ENCODE data around the gene LHFPL5.

LHFPL5 gene

DNA sequence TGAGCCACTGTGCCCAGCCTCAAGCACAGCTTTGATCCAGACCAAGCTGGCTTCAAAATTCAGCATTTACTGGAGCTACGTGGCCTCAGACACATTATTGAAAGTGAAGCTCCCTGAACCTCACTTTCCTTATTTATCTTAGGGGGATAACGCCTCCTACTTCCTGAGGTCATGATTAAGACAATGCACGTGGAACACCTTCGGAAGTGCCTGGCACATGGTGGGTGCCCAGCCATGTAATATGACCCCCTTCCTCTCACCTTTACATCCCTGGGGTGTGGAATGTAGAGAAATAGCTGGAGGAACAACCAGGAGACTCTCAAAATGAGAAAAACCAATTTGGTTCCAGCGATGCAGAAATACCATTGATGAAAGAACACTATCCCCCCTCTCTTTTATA, 6.4 kb upstream of the LHFPL5 start:
- TF ChIP-seq YY1 (IDR thresholded peaks at IDR 0.05; ENCODE audit: low read depth), result no peak
- no peak for TF ChIP-seq NFIC (IDR thresholded peaks at IDR 0.05)
- TF ChIP-seq CEBPB (IDR thresholded peaks at IDR 0.05), result no peak
- TF ChIP-seq, protein P1, sequence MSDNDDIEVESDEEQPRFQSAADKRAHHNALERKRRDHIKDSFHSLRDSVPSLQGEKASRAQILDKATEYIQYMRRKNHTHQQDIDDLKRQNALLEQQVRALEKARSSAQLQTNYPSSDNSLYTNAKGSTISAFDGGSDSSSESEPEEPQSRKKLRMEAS (IDR thresholded peaks at IDR 0.05), result peak; percentile 72
- TF ChIP-seq TCF12 (IDR thresholded peaks at IDR 0.05; ENCODE audit: low read depth), result no peak

DNA sequence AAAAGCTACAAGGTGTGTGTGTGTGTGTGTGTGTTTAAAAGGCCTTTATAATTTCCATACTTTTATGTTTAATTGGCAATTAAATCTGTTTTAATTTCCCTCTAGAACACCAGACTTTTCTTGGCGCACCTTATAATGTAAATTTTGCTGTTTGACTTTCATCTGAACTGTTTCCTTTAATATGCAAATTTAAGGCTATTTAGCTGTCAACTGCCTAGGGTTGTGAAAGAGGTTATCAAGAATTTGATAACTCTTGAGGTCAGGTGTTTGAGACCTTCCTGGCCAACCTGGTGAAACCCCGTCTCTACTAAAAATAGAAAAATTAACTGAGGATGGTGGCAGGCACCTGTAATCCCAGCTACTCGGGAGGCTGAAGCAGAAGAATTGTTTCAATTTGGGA, 4.0 kb upstream of the LHFPL5 start:
- TF ChIP-seq CREB1 (IDR thresholded peaks at IDR 0.05; ENCODE audit: low read depth) (no peak), TEAD4 (IDR thresholded peaks at IDR 0.05) (no peak), TCF12 (IDR thresholded peaks at IDR 0.05; ENCODE audit: low read depth) (no peak), ZBTB7A (IDR thresholded peaks at IDR 0.05; ENCODE audit: low read depth) (no peak), TAF1 (IDR thresholded peaks at IDR 0.05; ENCODE audit: low read depth) (no peak)

DNA sequence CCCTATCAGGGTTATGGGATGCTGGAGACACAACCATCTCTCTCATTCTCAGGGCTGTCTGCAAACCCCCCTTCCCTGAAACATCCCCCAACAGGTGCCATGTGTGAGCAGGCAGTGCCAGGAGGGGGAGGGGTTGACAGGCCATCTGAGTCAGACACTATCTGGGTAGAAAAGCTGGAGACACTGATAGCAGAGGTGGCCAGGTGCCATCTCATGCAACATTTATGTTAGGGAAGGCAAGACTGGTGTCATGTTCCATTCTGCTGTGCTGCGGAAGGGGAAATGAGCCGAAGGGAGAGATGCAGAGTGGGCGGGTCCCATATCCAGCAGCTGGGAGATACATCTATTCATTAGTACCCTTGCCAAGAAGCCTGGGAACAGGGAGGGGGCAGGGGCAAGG, 3.5 kb downstream of the LHFPL5 start:
- TF ChIP-seq NFIC (IDR thresholded peaks at IDR 0.05), result no peak
- TF ChIP-seq YY1 (IDR thresholded peaks at IDR 0.05; ENCODE audit: low read depth), result no peak

DNA sequence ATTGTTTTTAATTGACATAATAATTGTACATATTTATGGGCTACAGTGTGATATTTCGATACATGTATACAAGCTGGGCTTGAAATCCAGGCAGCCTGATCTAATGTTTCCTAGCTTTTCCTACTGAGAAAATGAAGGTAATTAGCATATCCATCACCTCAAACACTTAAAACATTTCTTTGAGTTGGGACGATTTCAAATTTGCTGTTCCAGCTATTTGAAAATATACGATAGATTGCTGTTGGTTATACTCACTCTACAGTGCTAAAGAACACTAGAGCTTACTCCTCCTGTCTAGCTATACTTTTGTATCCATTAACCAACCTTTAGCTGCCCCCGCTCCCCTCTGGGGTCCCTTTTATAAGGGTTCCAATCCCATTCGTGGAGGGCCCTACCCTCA, 4.7 kb downstream of the LHFPL5 start:
- TF ChIP-seq TEAD4 (IDR thresholded peaks at IDR 0.05) (no peak), TCF12 (IDR thresholded peaks at IDR 0.05; ENCODE audit: low read depth) (no peak), EP300 (IDR thresholded peaks at IDR 0.05; ENCODE audit: borderline replicate concordance) (no peak), RAD21 (IDR thresholded peaks at IDR 0.05; ENCODE audit: low read depth) (no peak), YY1 (IDR thresholded peaks at IDR 0.05; ENCODE audit: low read depth) (no peak), NFIC (IDR thresholded peaks at IDR 0.05) (no peak), FOXM1 (IDR thresholded peaks at IDR 0.05; ENCODE audit: borderline replicate concordance, low read depth) (no peak), EGR1 (IDR thresholded peaks at IDR 0.05) (no peak), CEBPB (IDR thresholded peaks at IDR 0.05) (no peak), ZBTB7A (IDR thresholded peaks at IDR 0.05; ENCODE audit: low read depth) (no peak), CREB1 (IDR thresholded peaks at IDR 0.05; ENCODE audit: low read depth) (no peak), TAF1 (IDR thresholded peaks at IDR 0.05; ENCODE audit: low read depth) (no peak)
- TF ChIP-seq, protein P2, sequence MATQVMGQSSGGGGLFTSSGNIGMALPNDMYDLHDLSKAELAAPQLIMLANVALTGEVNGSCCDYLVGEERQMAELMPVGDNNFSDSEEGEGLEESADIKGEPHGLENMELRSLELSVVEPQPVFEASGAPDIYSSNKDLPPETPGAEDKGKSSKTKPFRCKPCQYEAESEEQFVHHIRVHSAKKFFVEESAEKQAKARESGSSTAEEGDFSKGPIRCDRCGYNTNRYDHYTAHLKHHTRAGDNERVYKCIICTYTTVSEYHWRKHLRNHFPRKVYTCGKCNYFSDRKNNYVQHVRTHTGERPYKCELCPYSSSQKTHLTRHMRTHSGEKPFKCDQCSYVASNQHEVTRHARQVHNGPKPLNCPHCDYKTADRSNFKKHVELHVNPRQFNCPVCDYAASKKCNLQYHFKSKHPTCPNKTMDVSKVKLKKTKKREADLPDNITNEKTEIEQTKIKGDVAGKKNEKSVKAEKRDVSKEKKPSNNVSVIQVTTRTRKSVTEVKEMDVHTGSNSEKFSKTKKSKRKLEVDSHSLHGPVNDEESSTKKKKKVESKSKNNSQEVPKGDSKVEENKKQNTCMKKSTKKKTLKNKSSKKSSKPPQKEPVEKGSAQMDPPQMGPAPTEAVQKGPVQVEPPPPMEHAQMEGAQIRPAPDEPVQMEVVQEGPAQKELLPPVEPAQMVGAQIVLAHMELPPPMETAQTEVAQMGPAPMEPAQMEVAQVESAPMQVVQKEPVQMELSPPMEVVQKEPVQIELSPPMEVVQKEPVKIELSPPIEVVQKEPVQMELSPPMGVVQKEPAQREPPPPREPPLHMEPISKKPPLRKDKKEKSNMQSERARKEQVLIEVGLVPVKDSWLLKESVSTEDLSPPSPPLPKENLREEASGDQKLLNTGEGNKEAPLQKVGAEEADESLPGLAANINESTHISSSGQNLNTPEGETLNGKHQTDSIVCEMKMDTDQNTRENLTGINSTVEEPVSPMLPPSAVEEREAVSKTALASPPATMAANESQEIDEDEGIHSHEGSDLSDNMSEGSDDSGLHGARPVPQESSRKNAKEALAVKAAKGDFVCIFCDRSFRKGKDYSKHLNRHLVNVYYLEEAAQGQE (IDR thresholded peaks at IDR 0.05; ENCODE audit: low read depth), result no peak
- TF ChIP-seq, protein P1 (IDR thresholded peaks at IDR 0.05), result no peak
- TF ChIP-seq, protein P3, sequence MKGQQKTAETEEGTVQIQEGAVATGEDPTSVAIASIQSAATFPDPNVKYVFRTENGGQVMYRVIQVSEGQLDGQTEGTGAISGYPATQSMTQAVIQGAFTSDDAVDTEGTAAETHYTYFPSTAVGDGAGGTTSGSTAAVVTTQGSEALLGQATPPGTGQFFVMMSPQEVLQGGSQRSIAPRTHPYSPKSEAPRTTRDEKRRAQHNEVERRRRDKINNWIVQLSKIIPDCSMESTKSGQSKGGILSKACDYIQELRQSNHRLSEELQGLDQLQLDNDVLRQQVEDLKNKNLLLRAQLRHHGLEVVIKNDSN (IDR thresholded peaks at IDR 0.05), result no peak

DNA sequence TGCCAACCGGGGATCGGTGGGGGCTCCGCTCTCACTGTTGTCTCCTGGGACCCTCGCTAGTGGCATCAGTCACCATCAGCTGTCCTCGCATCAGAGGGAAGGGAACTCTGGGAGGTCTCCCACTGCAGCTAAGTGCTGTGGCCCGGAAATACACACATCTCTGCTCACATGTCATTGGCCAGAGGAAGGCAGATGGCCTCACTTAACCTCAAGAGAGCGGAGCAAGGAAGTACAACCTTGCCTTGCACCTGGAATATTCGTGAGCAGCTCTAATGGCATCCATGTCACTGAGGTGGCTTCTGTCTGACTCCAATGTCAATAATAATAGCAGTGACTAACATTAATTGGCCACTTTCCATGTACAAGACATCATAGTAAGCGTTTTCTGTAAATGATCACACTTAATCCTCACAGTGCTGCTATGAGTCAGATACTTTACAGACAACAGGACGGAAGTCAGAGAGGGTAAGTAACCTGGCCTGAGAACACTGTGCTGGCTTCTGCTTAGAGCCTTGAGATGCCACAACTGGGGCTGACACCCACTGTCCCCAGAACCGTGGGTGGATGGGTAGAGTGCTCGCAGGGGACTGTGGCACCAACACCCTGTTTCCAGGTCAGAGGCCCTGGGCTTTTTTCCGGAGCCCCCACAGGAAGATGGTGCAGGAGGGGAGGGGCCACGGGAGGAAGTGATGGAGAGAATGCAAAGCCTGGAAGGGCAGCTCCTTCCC, 6.0 kb downstream of the LHFPL5 start:
- TF ChIP-seq, protein P1 (IDR thresholded peaks at IDR 0.05), result no peak
- no peak for TF ChIP-seq EP300 (IDR thresholded peaks at IDR 0.05; ENCODE audit: borderline replicate concordance)
- no peak for TF ChIP-seq RAD21 (IDR thresholded peaks at IDR 0.05; ENCODE audit: low read depth)
- TF ChIP-seq CREB1 (IDR thresholded peaks at IDR 0.05; ENCODE audit: low read depth), result no peak
- no peak for TF ChIP-seq NFIC (IDR thresholded peaks at IDR 0.05)
- TF ChIP-seq FOXM1 (IDR thresholded peaks at IDR 0.05; ENCODE audit: borderline replicate concordance, low read depth), result no peak
- no peak for TF ChIP-seq TAF1 (IDR thresholded peaks at IDR 0.05; ENCODE audit: low read depth)
- no peak for TF ChIP-seq YY1 (IDR thresholded peaks at IDR 0.05; ENCODE audit: low read depth)
- TF ChIP-seq, protein P2 (IDR thresholded peaks at IDR 0.05; ENCODE audit: low read depth), result no peak
- no peak for TF ChIP-seq ZBTB7A (IDR thresholded peaks at IDR 0.05; ENCODE audit: low read depth)
- no peak for TF ChIP-seq EGR1 (IDR thresholded peaks at IDR 0.05)
- TF ChIP-seq, protein P3 (IDR thresholded peaks at IDR 0.05), result no peak
- no peak for TF ChIP-seq TEAD4 (IDR thresholded peaks at IDR 0.05)
- no peak for TF ChIP-seq TCF12 (IDR thresholded peaks at IDR 0.05; ENCODE audit: low read depth)
- no peak for TF ChIP-seq CEBPB (IDR thresholded peaks at IDR 0.05)

DNA sequence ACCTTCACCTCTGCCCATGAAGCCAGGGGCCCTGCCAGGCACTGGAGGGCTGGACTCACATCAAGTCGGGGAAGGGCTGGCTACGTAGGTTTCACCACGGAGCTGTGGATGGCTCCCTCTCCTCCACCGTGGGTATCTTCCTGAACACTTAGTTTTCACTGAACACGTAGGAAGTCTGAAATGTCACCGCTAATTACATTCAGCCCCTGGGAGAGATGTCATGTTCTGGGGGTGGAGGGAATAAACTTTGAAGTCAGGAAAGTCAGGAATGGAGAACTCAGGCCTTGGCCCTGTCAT, 6.5 kb downstream of the LHFPL5 start:
- TF ChIP-seq CEBPB (IDR thresholded peaks at IDR 0.05), result no peak
- TF ChIP-seq YY1 (IDR thresholded peaks at IDR 0.05; ENCODE audit: low read depth), result no peak
- no peak for TF ChIP-seq EGR1 (IDR thresholded peaks at IDR 0.05)
- TF ChIP-seq, protein P1 (IDR thresholded peaks at IDR 0.05), result no peak
- TF ChIP-seq EP300 (IDR thresholded peaks at IDR 0.05; ENCODE audit: borderline replicate concordance), result no peak
- no peak for TF ChIP-seq TCF12 (IDR thresholded peaks at IDR 0.05; ENCODE audit: low read depth)
- no peak for TF ChIP-seq FOXM1 (IDR thresholded peaks at IDR 0.05; ENCODE audit: borderline replicate concordance, low read depth)
- TF ChIP-seq TEAD4 (IDR thresholded peaks at IDR 0.05), result no peak
- no peak for TF ChIP-seq ZBTB7A (IDR thresholded peaks at IDR 0.05; ENCODE audit: low read depth)
- TF ChIP-seq RAD21 (IDR thresholded peaks at IDR 0.05; ENCODE audit: low read depth), result no peak
- TF ChIP-seq CREB1 (IDR thresholded peaks at IDR 0.05; ENCODE audit: low read depth), result no peak
- TF ChIP-seq, protein P3 (IDR thresholded peaks at IDR 0.05), result no peak
- TF ChIP-seq, protein P2 (IDR thresholded peaks at IDR 0.05; ENCODE audit: low read depth), result no peak
- no peak for TF ChIP-seq TAF1 (IDR thresholded peaks at IDR 0.05; ENCODE audit: low read depth)
- TF ChIP-seq NFIC (IDR thresholded peaks at IDR 0.05), result no peak

All from Ishikawa (cell line).